ENCODE results near the gene H2BK1.
A peak's percentile ranks its signal among the peaks of the same experiment; 100 is the strongest.

Gene H2BK1

GRCh38 chr7:151250181-151251132 is 40.2 kb upstream of the H2BK1 start:
- Histone ChIP-seq H4K5ac (ENCODE audit: low read length) (no peak overlapping the region), H3K9ac (ENCODE audit: low read length) (peak overlapping the region; percentile 7), H3K56ac (ENCODE audit: low read length) (peak overlapping the region; percentile 53), H3K27me3 (ENCODE audit: insufficient read depth, low read length, poor library complexity) (no peaks in the 10 kb centered on the region), H3K79me1 (ENCODE audit: low read length) (no peaks in the 10 kb centered on the region), H3K79me2 (ENCODE audit: control insufficient read depth, insufficient read depth, low read length) (no peaks in the 10 kb centered on the region), H3K4me3 (ENCODE audit: low read length) (no peak overlapping the region), H3K4me1 (ENCODE audit: control insufficient read depth, low read depth, low read length) (peaks cover 30% of the 10 kb centered on the region), H2BK5ac (ENCODE audit: low read length) (no peak overlapping the region), H3K23ac (ENCODE audit: low read length) (no peak overlapping the region), H3K36me3 (ENCODE audit: control insufficient read depth, insufficient read depth, low read length) (no peaks in the 10 kb centered on the region), H2AK5ac (ENCODE audit: low read length) (peak overlapping the region; percentile 84), H3K18ac (ENCODE audit: low read length) (peak overlapping the region; percentile 16), H2BK120ac (ENCODE audit: low read depth, low read length) (peak overlapping the region; percentile 3), H3K4me2 (ENCODE audit: low read length) (no peak overlapping the region), H4K8ac (ENCODE audit: low read depth, low read length) (no peak overlapping the region), H3K27ac (ENCODE audit: low read depth, low read length) (no peak overlapping the region), H3K4ac (ENCODE audit: low read depth, low read length) (no peak overlapping the region), H2BK15ac (replicated peaks; ENCODE audit: low read depth) (no peak overlapping the region)
- no peak for DNase-seq
- WGBS (ENCODE audit: extremely low coverage, insufficient coverage, low lambda C conversion rate), result no CpG with 5 or more reads among the region's 7 CpGs

GRCh38 chr7:151249732-151250072 is 39.4 kb upstream of the H2BK1 start:
- Histone ChIP-seq H3K27ac (ENCODE audit: low read depth, low read length) (no peak overlapping the region), H3K18ac (ENCODE audit: low read length) (peak overlapping the region; percentile 16), H3K36me3 (ENCODE audit: control insufficient read depth, insufficient read depth, low read length) (no peaks in the 10 kb centered on the region), H3K4me1 (ENCODE audit: control insufficient read depth, low read depth, low read length) (peaks cover 30% of the 10 kb centered on the region), H3K4me3 (ENCODE audit: low read length) (no peak overlapping the region), H3K79me1 (ENCODE audit: low read length) (no peaks in the 10 kb centered on the region), H2BK5ac (ENCODE audit: low read length) (no peak overlapping the region), H3K23ac (ENCODE audit: low read length) (no peak overlapping the region), H2BK120ac (ENCODE audit: low read depth, low read length) (peak overlapping the region; percentile 3), H4K5ac (ENCODE audit: low read length) (no peak overlapping the region), H3K9ac (ENCODE audit: low read length) (peak overlapping the region; percentile 7), H2AK5ac (ENCODE audit: low read length) (peak overlapping the region; percentile 84), H3K79me2 (ENCODE audit: control insufficient read depth, insufficient read depth, low read length) (no peaks in the 10 kb centered on the region), H3K4ac (ENCODE audit: low read depth, low read length) (no peak overlapping the region), H3K27me3 (ENCODE audit: insufficient read depth, low read length, poor library complexity) (peaks cover under 1% of the 10 kb centered on the region), H2BK15ac (replicated peaks; ENCODE audit: low read depth) (no peak overlapping the region), H3K56ac (ENCODE audit: low read length) (peak overlapping the region; percentile 99), H4K8ac (ENCODE audit: low read depth, low read length) (no peak overlapping the region), H3K4me2 (ENCODE audit: low read length) (no peak overlapping the region)
- peak; percentile 73 for DNase-seq
- WGBS (ENCODE audit: extremely low coverage, insufficient coverage, low lambda C conversion rate), result no CpG with 5 or more reads among the region's 5 CpGs

GRCh38 chr7:151249034-151249731 is 38.9 kb upstream of the H2BK1 start:
- Histone ChIP-seq H3K18ac (ENCODE audit: low read length) (peak overlapping the region; percentile 3), H2BK5ac (ENCODE audit: low read length) (peak overlapping the region; percentile 86), H3K36me3 (ENCODE audit: control insufficient read depth, insufficient read depth, low read length) (no peaks in the 10 kb centered on the region), H4K8ac (ENCODE audit: low read depth, low read length) (no peak overlapping the region), H4K5ac (ENCODE audit: low read length) (no peak overlapping the region), H3K4me2 (ENCODE audit: low read length) (peak overlapping the region; percentile 89), H3K56ac (ENCODE audit: low read length) (peak overlapping the region; percentile 99), H3K27ac (ENCODE audit: low read depth, low read length) (peak overlapping the region; percentile 67), H3K23ac (ENCODE audit: low read length) (no peak overlapping the region), H3K4me1 (ENCODE audit: control insufficient read depth, low read depth, low read length) (peaks cover 30% of the 10 kb centered on the region), H2AK5ac (ENCODE audit: low read length) (no peak overlapping the region), H2BK15ac (replicated peaks; ENCODE audit: low read depth) (no peak overlapping the region), H3K4me3 (ENCODE audit: low read length) (no peak overlapping the region), H2BK120ac (ENCODE audit: low read depth, low read length) (peak overlapping the region; percentile 31), H3K79me2 (ENCODE audit: control insufficient read depth, insufficient read depth, low read length) (no peaks in the 10 kb centered on the region), H3K4ac (ENCODE audit: low read depth, low read length) (peak overlapping the region; percentile 44), H3K9ac (ENCODE audit: low read length) (peak overlapping the region; percentile 85), H3K27me3 (ENCODE audit: insufficient read depth, low read length, poor library complexity) (peaks cover 2% of the 10 kb centered on the region), H3K79me1 (ENCODE audit: low read length) (no peaks in the 10 kb centered on the region)
- no peak for DNase-seq
- WGBS (ENCODE audit: extremely low coverage, insufficient coverage, low lambda C conversion rate), result no CpG with 5 or more reads among the region's 45 CpGs

- peak within 1 kb of the TSS; percentile 86 for H2BK5ac ChIP-seq (ENCODE audit: low read length)
- peak within 1 kb of the TSS; percentile 89 for H3K4me2 ChIP-seq (ENCODE audit: low read length)
- H3K36me3 ChIP-seq (ENCODE audit: control insufficient read depth, insufficient read depth, low read length), result no peaks in the 10 kb centered on the region
- H3K27me3 ChIP-seq (ENCODE audit: insufficient read depth, low read length, poor library complexity), result peaks cover 2% of the 10 kb centered on the region
- peak within 1 kb of the TSS; percentile 99 for H3K56ac ChIP-seq (ENCODE audit: low read length)
- no CpG with 5 or more reads among the region's 71 CpGs for WGBS (ENCODE audit: extremely low coverage, insufficient coverage, low lambda C conversion rate)
- peak; percentile 82 for DNase-seq
- peak within 1 kb of the TSS; percentile 85 for H3K9ac ChIP-seq (ENCODE audit: low read length)
- peak within 1 kb of the TSS; percentile 35 for H3K4me3 ChIP-seq (ENCODE audit: low read length)
- peak within 1 kb of the TSS; percentile 85 for H3K23ac ChIP-seq (ENCODE audit: low read length)
- peaks cover 30% of the 10 kb centered on the region for H3K4me1 ChIP-seq (ENCODE audit: control insufficient read depth, low read depth, low read length)
- H4K5ac ChIP-seq (ENCODE audit: low read length), result no peak within 1 kb of the TSS
- no peaks in the 10 kb centered on the region for H3K79me2 ChIP-seq (ENCODE audit: control insufficient read depth, insufficient read depth, low read length)
- H2AK5ac ChIP-seq (ENCODE audit: low read length), result no peak within 1 kb of the TSS
- H2BK15ac ChIP-seq (replicated peaks; ENCODE audit: low read depth), result no peak within 1 kb of the TSS
- H3K4ac ChIP-seq (ENCODE audit: low read depth, low read length), result peak within 1 kb of the TSS; percentile 44
- no peak within 1 kb of the TSS for H4K8ac ChIP-seq (ENCODE audit: low read depth, low read length)
- no peaks in the 10 kb centered on the region for H3K79me1 ChIP-seq (ENCODE audit: low read length)
- H2BK120ac ChIP-seq (ENCODE audit: low read depth, low read length), result peak within 1 kb of the TSS; percentile 31
- peak within 1 kb of the TSS; percentile 67 for H3K27ac ChIP-seq (ENCODE audit: low read depth, low read length)
- H3K18ac ChIP-seq (ENCODE audit: low read length), result peak within 1 kb of the TSS; percentile 3
Measured at GRCh38 chr7:151248346-151249033, 38.2 kb upstream of the H2BK1 start, which contains the start of gene SMARCD3. SMARCD3 (minus strand) TSS chr7:151248694; CDS start chr7:151248562, 132 bp downstream.

DNA sequence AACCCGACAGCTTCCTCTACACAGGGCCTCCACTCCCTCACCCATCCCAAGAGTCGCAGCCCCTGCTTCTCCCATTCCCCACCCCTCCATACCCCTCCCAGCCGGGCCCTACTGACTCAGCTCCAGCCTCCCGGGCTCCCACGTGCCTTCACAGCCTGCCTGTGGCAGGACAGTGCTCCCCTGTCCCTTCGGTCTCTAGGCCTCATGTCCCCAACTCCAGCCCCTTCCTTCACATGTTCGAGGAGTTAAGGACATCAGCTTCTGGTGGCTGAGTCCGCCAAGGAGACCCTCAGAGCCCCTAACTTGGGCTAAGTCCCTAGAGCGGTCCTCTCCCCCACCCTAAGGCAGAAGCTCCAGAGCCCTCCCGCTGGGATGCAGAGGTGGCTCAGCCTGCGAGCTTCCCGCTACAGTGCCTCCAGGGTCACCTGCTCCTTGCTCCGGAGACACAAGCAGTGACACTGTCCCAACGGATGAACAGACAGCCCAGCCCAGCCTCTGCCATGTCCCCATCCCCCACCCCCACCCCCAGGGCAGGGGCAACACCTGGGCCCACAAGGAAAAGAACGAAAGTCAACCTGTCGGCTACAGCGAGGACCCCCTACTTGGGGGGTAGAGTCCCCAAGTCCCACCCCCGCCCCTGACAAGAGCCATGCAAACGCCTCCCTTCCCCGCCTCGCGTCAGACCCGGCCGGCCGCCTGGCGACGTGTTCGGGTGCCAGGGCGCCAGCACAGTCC is 37.5 kb upstream of the H2BK1 start:
- Histone ChIP-seq H4K5ac (ENCODE audit: low read length) (no peak overlapping the region), H3K18ac (ENCODE audit: low read length) (peak overlapping the region; percentile 3), H3K4me2 (ENCODE audit: low read length) (peak overlapping the region; percentile 63), H3K56ac (ENCODE audit: low read length) (peak overlapping the region; percentile 86), H2BK5ac (ENCODE audit: low read length) (no peak overlapping the region), H2AK5ac (ENCODE audit: low read length) (no peak overlapping the region), H4K8ac (ENCODE audit: low read depth, low read length) (no peak overlapping the region), H3K4me1 (ENCODE audit: control insufficient read depth, low read depth, low read length) (peaks cover 27% of the 10 kb centered on the region), H2BK15ac (replicated peaks; ENCODE audit: low read depth) (no peak overlapping the region), H3K27ac (ENCODE audit: low read depth, low read length) (no peak overlapping the region), H3K9ac (ENCODE audit: low read length) (peak overlapping the region; percentile 69), H3K36me3 (ENCODE audit: control insufficient read depth, insufficient read depth, low read length) (no peaks in the 10 kb centered on the region), H2BK120ac (ENCODE audit: low read depth, low read length) (peak overlapping the region; percentile 31), H3K27me3 (ENCODE audit: insufficient read depth, low read length, poor library complexity) (peaks cover 2% of the 10 kb centered on the region), H3K79me2 (ENCODE audit: control insufficient read depth, insufficient read depth, low read length) (no peaks in the 10 kb centered on the region), H3K23ac (ENCODE audit: low read length) (peak overlapping the region; percentile 85), H3K79me1 (ENCODE audit: low read length) (no peaks in the 10 kb centered on the region), H3K4ac (ENCODE audit: low read depth, low read length) (no peak overlapping the region), H3K4me3 (ENCODE audit: low read length) (no peak overlapping the region)
- WGBS (ENCODE audit: extremely low coverage, insufficient coverage, low lambda C conversion rate), result no CpG with 5 or more reads among the region's 29 CpGs
- no peak for DNase-seq
